ENCODE data around the gene ACOT7.

Gene ACOT7

GRCh38 chr1:6329851-6330250, 63.7 kb downstream of the ACOT7 start:
- H3K27ac ChIP-seq (ENCODE audit: low read length): no peak overlapping the region
- no peak overlapping the region for H3K4me3 ChIP-seq (ENCODE audit: low read length)
- no peak for DNase-seq (ENCODE audit: low read depth, low spot score)

DNA sequence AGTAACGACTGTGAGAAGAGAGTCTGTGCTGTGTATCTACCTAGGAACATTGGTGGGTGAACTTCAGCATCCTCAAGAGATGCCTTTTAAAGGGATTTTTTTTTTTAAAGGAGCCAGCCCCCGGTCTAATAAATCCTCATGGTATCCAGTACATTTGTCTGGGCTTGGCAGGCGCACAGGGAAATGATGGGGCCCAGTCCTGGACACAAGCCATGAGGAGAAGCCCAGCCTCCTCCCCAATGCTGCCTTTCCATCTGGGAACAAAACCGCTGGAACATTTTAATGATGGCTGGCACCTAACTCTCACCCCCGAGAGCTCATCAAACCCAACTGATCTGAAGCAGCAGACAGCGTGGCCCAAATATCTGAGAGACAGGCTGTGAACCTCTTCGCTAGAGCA, 64.2 kb downstream of the ACOT7 start:
- no peak overlapping the region for H3K4me3 ChIP-seq (ENCODE audit: low read length)
- DNase-seq (ENCODE audit: low read depth, low spot score): no peak
- no peak overlapping the region for H3K27ac ChIP-seq (ENCODE audit: low read length)
- no peaks in the 10 kb centered on the region for H3K9me3 ChIP-seq (ENCODE audit: control insufficient read depth, insufficient read depth, low read length)
- peaks cover 12% of the 10 kb centered on the region for H3K36me3 ChIP-seq (ENCODE audit: control insufficient read depth, insufficient read depth, low read length)
- no peaks in the 10 kb centered on the region for H3K4me1 ChIP-seq (ENCODE audit: control insufficient read depth, insufficient read depth, low read length)
- H3K27me3 ChIP-seq (ENCODE audit: control insufficient read depth, insufficient read depth, low read length): no peaks in the 10 kb centered on the region
- no CpG with 5 or more reads among the region's 7 CpGs for WGBS (ENCODE audit: insufficient coverage, insufficient read length)

More at GRCh38 chr1:6329851-6330250, 63.7 kb downstream of the ACOT7 start:
- no peaks in the 10 kb centered on the region for H3K4me1 ChIP-seq (ENCODE audit: control insufficient read depth, insufficient read depth, low read length)
- no peaks in the 10 kb centered on the region for H3K9me3 ChIP-seq (ENCODE audit: control insufficient read depth, insufficient read depth, low read length)
- no peaks in the 10 kb centered on the region for H3K27me3 ChIP-seq (ENCODE audit: control insufficient read depth, insufficient read depth, low read length)
- peaks cover 12% of the 10 kb centered on the region for H3K36me3 ChIP-seq (ENCODE audit: control insufficient read depth, insufficient read depth, low read length)
- WGBS (ENCODE audit: insufficient coverage, insufficient read length): no CpG with 5 or more reads among the region's 13 CpGs

DNA sequence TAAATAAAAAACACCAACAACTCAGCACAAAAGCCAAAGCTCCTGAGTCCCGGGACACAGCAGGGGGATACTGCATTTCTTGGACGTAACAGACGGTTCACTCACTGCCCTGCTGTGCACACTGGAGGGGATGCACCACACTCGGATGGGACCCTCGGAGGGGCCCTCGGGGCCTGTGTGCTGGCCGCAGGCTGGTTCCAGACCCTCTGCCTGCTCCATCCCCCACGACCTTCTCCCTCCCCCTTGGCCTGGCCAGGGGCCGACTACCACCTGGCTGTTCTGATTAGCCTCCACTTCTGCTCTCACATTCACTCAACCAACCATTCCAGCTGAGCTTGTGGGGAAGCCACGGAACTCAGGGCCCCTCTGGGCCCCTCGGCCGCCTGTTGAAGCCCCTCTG, 64.9 kb downstream of the ACOT7 start:
- WGBS (ENCODE audit: insufficient coverage, insufficient read length): no CpG with 5 or more reads among the region's 12 CpGs
- Histone ChIP-seq H3K27me3 (ENCODE audit: control insufficient read depth, insufficient read depth, low read length) (no peaks in the 10 kb centered on the region), H3K27ac (ENCODE audit: low read length) (no peak overlapping the region), H3K4me3 (ENCODE audit: low read length) (no peak overlapping the region), H3K9me3 (ENCODE audit: control insufficient read depth, insufficient read depth, low read length) (no peaks in the 10 kb centered on the region), H3K36me3 (ENCODE audit: control insufficient read depth, insufficient read depth, low read length) (peaks cover 12% of the 10 kb centered on the region), H3K4me1 (ENCODE audit: control insufficient read depth, insufficient read depth, low read length) (no peaks in the 10 kb centered on the region)
- no peak for DNase-seq (ENCODE audit: low read depth, low spot score)

GRCh38 chr1:6328091-6328490, 65.5 kb downstream of the ACOT7 start:
- Histone ChIP-seq H3K9me3 (ENCODE audit: control insufficient read depth, insufficient read depth, low read length) (no peaks in the 10 kb centered on the region), H3K36me3 (ENCODE audit: control insufficient read depth, insufficient read depth, low read length) (peaks cover 12% of the 10 kb centered on the region), H3K27me3 (ENCODE audit: control insufficient read depth, insufficient read depth, low read length) (no peaks in the 10 kb centered on the region), H3K4me1 (ENCODE audit: control insufficient read depth, insufficient read depth, low read length) (no peaks in the 10 kb centered on the region), H3K4me3 (ENCODE audit: low read length) (no peak overlapping the region), H3K27ac (ENCODE audit: low read length) (no peak overlapping the region)
- no peak for DNase-seq (ENCODE audit: low read depth, low spot score)
- WGBS (ENCODE audit: insufficient coverage, insufficient read length): no CpG with 5 or more reads among the region's 5 CpGs

- no peak overlapping the region for H3K4me3 ChIP-seq (ENCODE audit: low read length)
- no peaks in the 10 kb centered on the region for H3K4me1 ChIP-seq (ENCODE audit: control insufficient read depth, insufficient read depth, low read length)
- no peaks in the 10 kb centered on the region for H3K9me3 ChIP-seq (ENCODE audit: control insufficient read depth, insufficient read depth, low read length)
- H3K27me3 ChIP-seq (ENCODE audit: control insufficient read depth, insufficient read depth, low read length): no peaks in the 10 kb centered on the region
- no peak for DNase-seq (ENCODE audit: low read depth, low spot score)
- WGBS (ENCODE audit: insufficient coverage, insufficient read length): no CpG with 5 or more reads among the region's 7 CpGs
- no peak overlapping the region for H3K27ac ChIP-seq (ENCODE audit: low read length)
- H3K36me3 ChIP-seq (ENCODE audit: control insufficient read depth, insufficient read depth, low read length): peaks cover 12% of the 10 kb centered on the region; the same call in 1 of the 2 replicates
These were observed 68.1 kb downstream of the ACOT7 start for GRCh38 chr1:6325482-6325881.

GRCh38 chr1:6322161-6322560, 71.4 kb downstream of the ACOT7 start:
- no CpG with 5 or more reads among the region's 10 CpGs for WGBS (ENCODE audit: insufficient coverage, insufficient read length)
- H3K36me3 ChIP-seq (ENCODE audit: control insufficient read depth, insufficient read depth, low read length): peaks cover 16% of the 10 kb centered on the region; the same call in 1 of the 2 replicates
- H3K4me3 ChIP-seq (ENCODE audit: low read length): no peak overlapping the region
- H3K4me1 ChIP-seq (ENCODE audit: control insufficient read depth, insufficient read depth, low read length): no peaks in the 10 kb centered on the region
- DNase-seq (ENCODE audit: low read depth, low spot score): no peak
- no peak overlapping the region for H3K27ac ChIP-seq (ENCODE audit: low read length)
- no peaks in the 10 kb centered on the region for H3K9me3 ChIP-seq (ENCODE audit: control insufficient read depth, insufficient read depth, low read length)
- no peaks in the 10 kb centered on the region for H3K27me3 ChIP-seq (ENCODE audit: control insufficient read depth, insufficient read depth, low read length)

DNA sequence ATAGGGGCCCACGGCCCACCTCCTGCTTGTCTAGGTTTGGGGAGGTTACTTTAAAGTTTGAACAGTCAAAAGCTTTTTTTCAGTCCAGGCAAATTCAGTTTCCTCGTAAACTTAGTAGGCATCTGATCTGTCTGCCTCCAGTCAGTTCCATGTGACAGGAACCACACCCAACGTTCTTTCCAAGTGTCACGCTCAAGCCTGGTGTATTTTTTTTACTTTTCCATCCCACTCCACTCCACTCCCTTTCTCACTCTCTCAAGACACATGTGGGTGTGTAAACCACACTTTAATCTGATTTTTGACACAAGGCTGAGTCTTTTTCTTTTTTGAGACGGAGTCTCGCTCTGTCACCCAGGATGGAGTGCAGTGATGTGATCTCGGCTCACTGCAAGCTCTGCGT, 72.4 kb downstream of the ACOT7 start:
- Histone ChIP-seq H3K27me3 (ENCODE audit: control insufficient read depth, insufficient read depth, low read length) (no peaks in the 10 kb centered on the region), H3K9me3 (ENCODE audit: control insufficient read depth, insufficient read depth, low read length) (no peaks in the 10 kb centered on the region), H3K4me3 (ENCODE audit: low read length) (no peak overlapping the region), H3K4me1 (ENCODE audit: control insufficient read depth, insufficient read depth, low read length) (no peaks in the 10 kb centered on the region), H3K36me3 (ENCODE audit: control insufficient read depth, insufficient read depth, low read length) (peaks cover 17% of the 10 kb centered on the region), H3K27ac (ENCODE audit: low read length) (no peak overlapping the region)
- DNase-seq (ENCODE audit: low read depth, low spot score): no peak
- WGBS (ENCODE audit: insufficient coverage, insufficient read length): no CpG with 5 or more reads among the region's 8 CpGs

DNA sequence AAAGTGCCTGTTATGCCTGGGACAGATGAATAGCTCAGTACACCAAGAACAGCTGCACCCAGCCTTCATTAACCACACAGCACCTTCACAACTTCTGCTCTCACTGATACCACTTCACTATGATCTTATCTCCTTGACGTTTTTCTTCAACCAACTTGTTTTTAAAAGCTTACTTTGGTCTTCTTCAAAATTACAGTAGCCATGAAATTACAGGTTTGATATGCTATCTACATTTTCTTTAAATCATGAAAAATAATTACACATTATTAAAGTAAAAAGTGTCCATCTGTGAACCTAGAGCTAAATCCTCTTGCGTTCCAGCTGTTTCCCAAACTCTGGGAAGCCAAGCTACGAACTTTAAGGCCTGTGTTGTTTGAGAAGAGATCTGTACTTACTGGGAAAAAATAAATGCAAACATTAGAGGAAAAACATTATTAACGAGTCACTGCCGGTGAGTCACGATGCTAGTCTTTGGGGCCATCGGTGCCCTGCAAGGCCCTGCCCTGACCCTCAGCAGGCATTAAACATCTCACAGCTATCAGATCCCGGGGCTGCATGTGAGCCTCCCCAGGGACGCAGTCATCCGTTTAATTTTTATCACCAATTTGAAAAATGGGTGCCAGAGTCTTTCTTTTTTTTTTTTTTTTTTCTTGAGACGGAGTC, 76.3 kb downstream of the ACOT7 start:
- peaks cover 14% of the 10 kb centered on the region for H3K36me3 ChIP-seq (ENCODE audit: control insufficient read depth, insufficient read depth, low read length)
- H3K9me3 ChIP-seq (ENCODE audit: control insufficient read depth, insufficient read depth, low read length): no peaks in the 10 kb centered on the region
- no peaks in the 10 kb centered on the region for H3K4me1 ChIP-seq (ENCODE audit: control insufficient read depth, insufficient read depth, low read length)
- no peak overlapping the region for H3K4me3 ChIP-seq (ENCODE audit: low read length)
- WGBS (ENCODE audit: insufficient coverage, insufficient read length): no CpG with 5 or more reads among the region's 11 CpGs
- no peak overlapping the region for H3K27ac ChIP-seq (ENCODE audit: low read length)
- no peaks in the 10 kb centered on the region for H3K27me3 ChIP-seq (ENCODE audit: control insufficient read depth, insufficient read depth, low read length)
- no peak for DNase-seq (ENCODE audit: low read depth, low spot score)

GRCh38 chr1:6316240-6317097, 77.1 kb downstream of the ACOT7 start:
- Histone ChIP-seq H3K9me3 (ENCODE audit: control insufficient read depth, insufficient read depth, low read length) (no peaks in the 10 kb centered on the region), H3K4me3 (ENCODE audit: low read length) (no peak overlapping the region), H3K27me3 (ENCODE audit: control insufficient read depth, insufficient read depth, low read length) (no peaks in the 10 kb centered on the region), H3K4me1 (ENCODE audit: control insufficient read depth, insufficient read depth, low read length) (no peaks in the 10 kb centered on the region), H3K36me3 (ENCODE audit: control insufficient read depth, insufficient read depth, low read length) (peaks cover 12% of the 10 kb centered on the region), H3K27ac (ENCODE audit: low read length) (no peak overlapping the region)
- WGBS (ENCODE audit: insufficient coverage, insufficient read length): no CpG with 5 or more reads among the region's 14 CpGs
- DNase-seq (ENCODE audit: low read depth, low spot score): no peak

GRCh38 chr1:6314503-6314902, 79.1 kb downstream of the ACOT7 start:
- no peak for DNase-seq (ENCODE audit: low read depth, low spot score)
- Histone ChIP-seq H3K9me3 (ENCODE audit: control insufficient read depth, insufficient read depth, low read length) (no peaks in the 10 kb centered on the region), H3K4me1 (ENCODE audit: control insufficient read depth, insufficient read depth, low read length) (no peaks in the 10 kb centered on the region), H3K27me3 (ENCODE audit: control insufficient read depth, insufficient read depth, low read length) (no peaks in the 10 kb centered on the region), H3K36me3 (ENCODE audit: control insufficient read depth, insufficient read depth, low read length) (peaks cover 11% of the 10 kb centered on the region), H3K4me3 (ENCODE audit: low read length) (no peak overlapping the region), H3K27ac (ENCODE audit: low read length) (no peak overlapping the region)
- no CpG with 5 or more reads among the region's 12 CpGs for WGBS (ENCODE audit: insufficient coverage, insufficient read length)

All from iPS DF 6.9 (cell line).